ENCODE data around the gene TRAF5. TPM values are rescaled to one million over a fixed set of nuclear protein-coding genes. Genes with fewer than 3 reads are reported as not detected.

TRAF5 gene
- total RNA-seq, 1 donor from 2014 or later: 1.5 TPM

- Histone ChIP-seq H3K4me1 (peaks cover 34% of the 10 kb centered on the region), H3K9me3 (replicated peaks) (no peaks in the 10 kb centered on the region), H3K27ac (replicated peaks) (no peak overlapping the region), H3K4me3 (no peak overlapping the region), H3K27me3 (ENCODE audit: low read depth) (no peaks in the 10 kb centered on the region), H3K36me3 (no peaks in the 10 kb centered on the region)
- intact Hi-C loops (cut with micrococcal nuclease): no loop called here
- DNase-seq: no peak
- no peak for TF ChIP-seq CTCF (IDR thresholded peaks at IDR 0.05; ENCODE audit: borderline replicate concordance)
Measured at GRCh38 chr1:211329764-211330201, 3.1 kb downstream of the TRAF5 start.

GRCh38 chr1:211330282-211330936 lies 3.8 kb downstream of the TRAF5 start:
- H3K36me3 ChIP-seq: no peaks in the 10 kb centered on the region
- H3K9me3 ChIP-seq (replicated peaks): no peaks in the 10 kb centered on the region
- peaks cover 34% of the 10 kb centered on the region for H3K4me1 ChIP-seq
- no peak overlapping the region for H3K4me3 ChIP-seq
- TF ChIP-seq CTCF (IDR thresholded peaks at IDR 0.05; ENCODE audit: borderline replicate concordance): no peak
- H3K27me3 ChIP-seq (ENCODE audit: low read depth): no peaks in the 10 kb centered on the region
- no peak for DNase-seq
- H3K27ac ChIP-seq (replicated peaks): no peak overlapping the region
- intact Hi-C loops (cut with micrococcal nuclease): no loop called here

GRCh38 chr1:211331011-211331709 lies 4.5 kb downstream of the TRAF5 start:
- Histone ChIP-seq H3K4me1 (peaks cover 37% of the 10 kb centered on the region), H3K27me3 (ENCODE audit: low read depth) (no peaks in the 10 kb centered on the region)

GRCh38 chr1:211332036-211332616 lies 5.5 kb downstream of the TRAF5 start:
- no peaks in the 10 kb centered on the region for H3K36me3 ChIP-seq
- no peaks in the 10 kb centered on the region for H3K27me3 ChIP-seq (ENCODE audit: low read depth)
- intact Hi-C loops (cut with micrococcal nuclease): no loop called here
- no peak for DNase-seq
- no peak for TF ChIP-seq CTCF (IDR thresholded peaks at IDR 0.05; ENCODE audit: borderline replicate concordance)
- no peak overlapping the region for H3K4me3 ChIP-seq
- no peaks in the 10 kb centered on the region for H3K9me3 ChIP-seq (replicated peaks)
- peaks cover 30% of the 10 kb centered on the region for H3K4me1 ChIP-seq
- no peak overlapping the region for H3K27ac ChIP-seq (replicated peaks)

More at GRCh38 chr1:211331011-211331709, 4.5 kb downstream of the TRAF5 start:
- no peaks in the 10 kb centered on the region for H3K9me3 ChIP-seq (replicated peaks)
- TF ChIP-seq CTCF (IDR thresholded peaks at IDR 0.05; ENCODE audit: borderline replicate concordance): no peak
- H3K27ac ChIP-seq (replicated peaks): no peak overlapping the region
- no peak for DNase-seq
- no peak overlapping the region for H3K4me3 ChIP-seq
- H3K36me3 ChIP-seq: no peaks in the 10 kb centered on the region
- intact Hi-C loops (cut with micrococcal nuclease): no loop called here

GRCh38 chr1:211332830-211333229 lies 6.2 kb downstream of the TRAF5 start:
- H3K4me1 ChIP-seq: peaks cover 23% of the 10 kb centered on the region
- H3K9me3 ChIP-seq (replicated peaks): no peaks in the 10 kb centered on the region
- H3K27me3 ChIP-seq (ENCODE audit: low read depth): no peaks in the 10 kb centered on the region
- no peaks in the 10 kb centered on the region for H3K36me3 ChIP-seq
- no peak overlapping the region for H3K4me3 ChIP-seq
- DNase-seq: no peak
- H3K27ac ChIP-seq (replicated peaks): no peak overlapping the region
- intact Hi-C loops (cut with micrococcal nuclease): no loop called here
- no peak for TF ChIP-seq CTCF (IDR thresholded peaks at IDR 0.05; ENCODE audit: borderline replicate concordance)

Measured in left ventricle myocardium inferior (tissue), 1 donor.